Measurements from ENCODE around the gene ATG2A.

DNA sequence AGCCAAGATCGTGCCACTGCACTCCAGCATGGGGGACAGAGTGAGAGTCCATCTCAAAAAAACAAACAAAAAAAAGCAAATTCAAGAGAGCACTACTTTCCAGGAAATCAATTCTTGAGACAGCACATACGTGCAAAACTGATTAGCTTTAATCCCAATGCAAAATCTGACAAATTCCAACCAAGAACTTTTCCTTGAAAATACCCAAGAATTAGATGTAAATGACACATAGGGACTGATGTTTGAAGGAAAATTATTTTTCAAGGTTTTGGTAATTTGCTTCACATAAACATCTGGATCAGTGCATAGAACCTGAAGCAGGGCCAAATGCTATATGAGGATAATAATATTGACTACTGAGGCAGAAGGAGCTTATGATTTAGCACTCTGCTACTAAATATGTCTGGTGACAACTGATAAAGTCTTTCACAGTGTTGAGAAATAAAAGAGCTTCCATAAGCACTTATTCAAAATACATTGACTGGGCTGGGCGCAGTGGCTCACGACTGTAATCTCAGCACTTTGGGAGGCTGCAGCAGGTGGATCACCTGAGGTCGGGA, 46.1 kb upstream of the ATG2A start:
- TF ChIP-seq, protein P1, sequence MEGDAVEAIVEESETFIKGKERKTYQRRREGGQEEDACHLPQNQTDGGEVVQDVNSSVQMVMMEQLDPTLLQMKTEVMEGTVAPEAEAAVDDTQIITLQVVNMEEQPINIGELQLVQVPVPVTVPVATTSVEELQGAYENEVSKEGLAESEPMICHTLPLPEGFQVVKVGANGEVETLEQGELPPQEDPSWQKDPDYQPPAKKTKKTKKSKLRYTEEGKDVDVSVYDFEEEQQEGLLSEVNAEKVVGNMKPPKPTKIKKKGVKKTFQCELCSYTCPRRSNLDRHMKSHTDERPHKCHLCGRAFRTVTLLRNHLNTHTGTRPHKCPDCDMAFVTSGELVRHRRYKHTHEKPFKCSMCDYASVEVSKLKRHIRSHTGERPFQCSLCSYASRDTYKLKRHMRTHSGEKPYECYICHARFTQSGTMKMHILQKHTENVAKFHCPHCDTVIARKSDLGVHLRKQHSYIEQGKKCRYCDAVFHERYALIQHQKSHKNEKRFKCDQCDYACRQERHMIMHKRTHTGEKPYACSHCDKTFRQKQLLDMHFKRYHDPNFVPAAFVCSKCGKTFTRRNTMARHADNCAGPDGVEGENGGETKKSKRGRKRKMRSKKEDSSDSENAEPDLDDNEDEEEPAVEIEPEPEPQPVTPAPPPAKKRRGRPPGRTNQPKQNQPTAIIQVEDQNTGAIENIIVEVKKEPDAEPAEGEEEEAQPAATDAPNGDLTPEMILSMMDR (IDR thresholded peaks at IDR 0.05; ENCODE audit: low read depth, low read length, poor library complexity, severe bottlenecking), result no peak
- TF ChIP-seq EZH2phosphoT487 (IDR thresholded peaks at IDR 0.05; ENCODE audit: borderline replicate concordance, low read length), result no peak

Data from DOHH2 (cell line).